Hypothalamus (tissue), 51 donors: ENCODE measurements around the gene CNOT2.

Experiments used
- DNase-seq, 51 donors: peaks; one replicate each; lab custom pipeline; 2025; lab: John Stamatoyannopoulos, UW

The CNOT2 gene

DNA sequence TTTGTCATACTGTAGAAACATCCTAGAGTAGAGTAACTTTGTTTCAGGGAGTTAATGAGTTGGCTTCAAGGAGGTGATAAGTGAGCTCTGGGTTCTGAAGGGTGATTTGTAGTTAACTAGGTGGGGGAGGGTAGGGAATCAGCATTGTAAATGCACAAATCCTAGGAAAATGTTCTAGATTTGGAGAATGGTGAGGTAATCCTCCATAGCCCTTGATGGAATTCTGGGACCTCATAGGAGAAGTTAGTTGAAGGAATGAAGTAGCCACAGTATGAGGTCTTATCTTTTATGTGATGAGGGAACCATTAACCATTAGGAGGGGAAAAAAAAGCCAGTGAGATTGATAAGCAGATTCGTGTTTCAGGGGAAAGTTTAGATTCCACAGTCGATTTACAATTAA lies 8.0 kb downstream of the CNOT2 start:
- no peak for DNase-seq

DNA sequence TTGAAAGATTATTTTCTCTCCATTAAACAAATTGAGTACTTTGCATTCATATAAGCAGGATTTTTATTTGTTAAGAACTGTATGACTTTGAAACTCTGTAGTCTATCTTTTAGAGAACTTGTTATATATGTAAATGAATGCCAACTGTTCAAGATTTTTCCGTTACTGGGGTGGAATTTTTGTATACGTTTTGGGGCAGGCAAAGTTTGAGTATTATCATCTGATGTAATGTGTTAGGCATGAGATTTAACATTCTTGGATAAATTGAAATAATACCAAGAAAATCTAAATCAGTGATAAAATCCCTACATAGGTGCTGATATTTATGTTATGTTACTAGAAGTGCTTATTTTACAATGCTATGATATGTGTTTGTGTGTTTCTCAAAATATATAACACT lies 8.4 kb downstream of the CNOT2 start:
- DNase-seq = no peak

DNA sequence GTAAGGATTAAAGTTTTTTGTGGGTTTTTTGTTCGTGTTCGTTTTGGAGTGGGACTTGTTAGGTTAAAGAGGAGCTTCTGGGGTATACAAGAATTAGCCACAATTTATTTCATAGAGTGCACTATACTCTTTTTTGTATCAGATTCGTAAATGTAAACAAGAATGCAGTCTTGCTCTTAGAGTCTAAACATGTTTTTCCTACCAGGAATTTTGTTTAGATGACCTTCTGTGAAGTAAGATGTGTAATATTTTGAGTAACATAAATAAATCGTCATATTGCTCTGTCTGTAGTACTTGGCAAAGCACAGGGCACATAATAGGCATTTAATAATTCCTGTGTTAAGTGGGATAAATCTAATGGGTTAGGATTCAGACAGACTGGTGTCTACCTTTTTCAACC lies 9.6 kb downstream of the CNOT2 start:
- DNase-seq = no peak

DNA sequence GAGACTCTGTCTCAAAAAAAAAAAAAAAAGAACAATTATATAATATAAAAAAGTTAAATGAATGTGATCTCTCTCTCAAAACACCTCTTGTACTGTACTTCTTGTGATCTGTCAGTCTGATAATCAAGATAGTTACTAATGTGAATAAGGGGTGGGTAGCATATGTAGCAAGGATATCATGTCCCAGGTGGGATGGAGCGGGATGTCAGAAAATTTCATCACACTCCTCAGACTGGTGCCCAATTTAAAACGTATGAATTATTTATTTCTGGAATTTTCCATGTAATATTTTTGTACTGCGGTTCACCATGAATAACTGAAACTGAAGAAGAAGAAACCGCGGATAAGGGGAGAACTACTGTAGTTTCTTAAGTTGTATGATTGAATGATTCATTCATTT lies 11.0 kb downstream of the CNOT2 start:
- no peak for DNase-seq

DNA sequence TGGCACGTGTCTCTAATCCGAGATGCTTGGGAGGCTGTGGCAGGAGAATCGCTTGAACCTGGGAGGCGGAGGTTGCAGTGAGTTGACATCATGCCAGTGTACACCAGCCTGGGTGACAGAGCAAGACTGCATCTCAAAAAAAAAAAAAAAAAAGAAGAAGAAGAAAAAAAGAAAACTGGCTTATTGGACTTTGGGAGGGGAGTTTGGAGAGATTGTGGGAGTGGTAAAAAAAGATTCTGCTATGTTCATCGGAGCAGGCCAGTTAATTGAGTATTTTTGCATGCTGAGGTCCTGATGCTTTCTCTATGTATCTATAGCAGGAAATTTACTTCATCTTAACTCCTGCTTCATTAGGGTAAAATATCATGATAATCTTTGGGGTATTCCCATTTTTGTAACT lies 11.6 kb downstream of the CNOT2 start:
- DNase-seq = no peak

DNA sequence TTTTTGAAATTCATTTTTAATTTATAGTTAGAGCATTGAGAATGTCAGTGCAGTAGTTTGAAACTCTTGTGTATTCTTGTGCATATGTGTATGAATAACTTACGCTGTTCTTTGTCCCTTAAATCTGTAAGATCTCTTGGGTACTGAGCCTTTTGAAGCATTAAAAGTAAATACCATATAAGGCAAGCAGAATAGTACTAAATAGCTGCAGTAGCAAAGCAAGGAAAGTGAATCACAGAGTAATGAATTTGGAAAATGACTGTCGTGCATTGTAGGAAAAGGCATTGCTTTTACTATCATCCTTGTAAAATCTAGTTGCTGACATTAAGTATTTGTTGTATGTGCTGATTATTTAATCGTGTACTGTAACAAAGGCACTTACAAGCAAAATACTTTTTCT lies 12.1 kb downstream of the CNOT2 start:
- no peak for DNase-seq

DNA sequence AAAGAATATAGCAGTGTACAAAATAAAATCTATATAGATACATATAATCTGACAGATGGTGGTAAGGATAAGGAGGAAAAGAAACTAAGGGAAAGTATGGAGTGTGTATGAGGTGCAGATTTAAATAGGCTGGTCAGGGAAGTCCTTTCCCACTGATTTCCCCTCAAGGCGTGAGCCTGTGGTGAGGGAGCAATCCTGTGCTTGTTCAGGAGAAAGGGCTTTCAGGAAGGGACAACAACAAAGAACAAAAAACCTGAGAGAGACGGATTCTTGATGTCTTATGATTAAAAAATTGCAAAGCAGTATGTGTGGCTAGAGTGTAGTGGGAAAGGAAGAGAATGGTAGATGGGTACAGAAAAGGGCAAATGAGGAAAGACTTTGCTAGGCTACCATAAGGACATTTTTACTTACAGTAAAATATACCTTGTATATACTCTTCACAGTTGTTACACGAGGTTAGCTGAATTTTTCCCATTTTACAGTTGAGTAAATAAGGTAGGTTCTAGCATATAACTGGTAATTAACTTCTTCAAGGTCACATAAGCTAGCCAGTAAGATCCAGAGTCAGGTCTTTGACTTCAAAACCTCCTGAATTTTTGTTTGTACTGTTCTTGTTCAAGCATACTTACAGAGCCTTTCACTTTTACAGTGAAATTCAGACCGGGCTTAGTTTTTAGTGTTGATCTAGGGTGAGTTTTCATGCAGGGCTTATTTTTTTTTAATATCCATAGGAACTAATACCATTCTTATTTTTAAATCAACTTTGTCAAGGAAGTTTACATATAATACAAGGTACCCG lies 15.6 kb downstream of the CNOT2 start:
- DNase-seq = no peak

DNA sequence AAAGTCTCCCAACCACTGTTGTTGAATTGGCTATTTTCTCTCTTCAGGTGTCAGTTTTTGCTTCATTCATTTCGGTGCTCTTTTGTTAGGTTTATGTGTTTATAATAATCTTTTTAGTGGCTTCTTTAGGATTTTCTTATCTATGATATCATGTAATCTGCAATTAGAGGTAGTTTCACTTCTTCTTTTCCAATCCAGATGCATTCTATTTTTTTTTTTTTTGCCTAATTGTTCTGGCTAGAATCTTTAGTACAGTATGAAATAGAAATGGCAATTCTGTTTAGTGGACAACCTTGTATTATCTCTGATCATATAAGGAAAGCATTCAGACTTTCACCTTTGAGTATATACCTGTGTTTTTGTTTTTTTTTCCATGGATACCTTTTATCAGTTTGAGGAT lies 17.4 kb downstream of the CNOT2 start:
- DNase-seq = no peak

DNA sequence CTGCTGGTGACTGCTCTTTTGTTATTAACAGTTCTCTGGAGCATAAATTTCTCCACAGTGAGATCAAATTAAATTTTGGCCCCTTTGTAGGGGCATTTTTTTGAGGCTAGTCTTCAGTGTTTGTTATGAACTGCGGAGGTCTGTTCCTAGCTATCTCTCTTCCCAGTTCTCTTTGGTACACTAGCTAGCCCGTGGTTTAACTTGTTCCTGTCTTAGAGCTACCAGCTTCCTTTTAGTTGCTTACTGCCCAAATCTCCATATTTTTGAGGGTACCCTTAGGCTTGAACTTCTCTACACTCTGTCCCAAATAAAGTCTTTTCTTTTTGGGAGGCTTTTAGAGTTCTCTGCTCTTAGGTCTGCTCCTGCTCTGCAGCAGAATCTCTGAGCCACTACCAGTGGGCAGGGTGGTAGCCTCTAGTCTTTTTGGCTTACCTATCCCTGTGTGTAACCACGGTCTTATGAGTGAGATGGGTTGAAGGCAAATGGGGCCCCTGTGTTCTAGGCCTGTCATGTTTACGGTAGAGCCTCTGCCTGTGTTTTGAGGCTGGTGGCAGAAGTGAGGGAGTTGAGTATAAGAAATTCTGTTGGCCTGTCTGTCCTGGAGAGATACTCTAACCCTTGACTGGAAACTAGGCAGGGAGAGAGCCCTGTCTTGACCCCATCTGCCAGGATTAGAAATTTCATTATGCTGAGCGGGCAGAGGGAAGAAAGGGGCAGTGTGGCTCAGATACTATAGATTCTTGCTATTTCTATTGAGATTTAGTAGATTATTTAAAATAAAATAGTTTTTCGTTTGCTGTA lies 21.0 kb downstream of the CNOT2 start:
- DNase-seq = no peak

DNA sequence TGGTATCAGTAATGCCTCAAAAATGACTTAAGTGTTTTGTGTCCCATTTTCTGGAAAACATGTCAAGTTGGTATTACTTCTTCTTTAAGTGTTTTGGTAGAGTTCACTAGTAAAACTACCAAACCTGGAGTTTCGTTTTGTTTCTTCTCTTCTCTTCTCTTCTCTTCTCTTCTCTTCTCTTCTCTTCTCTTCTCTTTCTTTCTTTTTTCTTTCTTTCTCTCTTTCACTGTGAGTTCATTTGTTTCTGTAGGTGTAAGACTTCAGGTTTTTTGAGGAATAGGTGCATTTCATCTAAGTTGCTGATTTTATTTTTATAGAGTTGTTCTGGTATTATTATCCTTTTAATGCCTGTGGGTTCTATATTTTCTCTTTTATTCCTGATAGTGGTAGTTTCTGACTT lies 21.9 kb downstream of the CNOT2 start:
- DNase-seq = no peak

DNA sequence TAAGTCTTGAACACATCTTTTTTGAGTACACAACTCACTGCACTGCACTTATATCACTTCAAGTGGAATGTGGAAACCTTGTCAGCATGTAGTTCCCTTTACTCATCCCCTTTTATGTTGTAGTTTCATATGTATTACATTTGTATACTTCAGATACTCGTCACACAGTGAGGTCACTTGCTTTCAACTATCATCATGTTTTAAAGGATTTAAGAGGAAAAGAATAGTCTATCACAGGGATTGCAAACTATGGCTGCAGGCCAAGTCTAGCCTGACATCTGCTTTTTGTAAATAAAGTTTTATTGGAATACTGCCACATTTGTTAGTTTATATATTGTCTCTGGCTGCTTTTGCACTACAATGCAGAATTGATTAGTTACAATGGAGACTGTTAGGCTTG lies 24.3 kb downstream of the CNOT2 start:
- no peak for DNase-seq

DNA sequence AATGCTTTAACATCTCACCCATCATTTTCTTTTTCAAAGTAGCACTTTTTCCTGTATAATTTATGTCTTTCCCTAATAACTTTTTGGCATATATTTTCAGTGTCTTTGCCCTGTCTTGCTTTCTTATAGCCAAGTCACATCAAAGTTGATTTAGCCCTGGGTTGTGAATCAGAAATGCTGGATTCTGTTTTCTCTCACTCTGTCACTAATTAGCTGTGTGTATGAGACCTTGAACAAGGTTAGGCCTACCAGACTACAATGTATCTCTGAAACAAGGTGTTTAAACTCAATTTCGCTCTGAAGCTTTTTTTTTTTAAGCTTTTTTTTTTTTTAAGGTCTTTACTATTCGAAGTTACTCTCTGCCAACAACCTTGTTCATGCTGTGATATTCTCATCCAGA lies 25.7 kb downstream of the CNOT2 start:
- no peak for DNase-seq

DNA sequence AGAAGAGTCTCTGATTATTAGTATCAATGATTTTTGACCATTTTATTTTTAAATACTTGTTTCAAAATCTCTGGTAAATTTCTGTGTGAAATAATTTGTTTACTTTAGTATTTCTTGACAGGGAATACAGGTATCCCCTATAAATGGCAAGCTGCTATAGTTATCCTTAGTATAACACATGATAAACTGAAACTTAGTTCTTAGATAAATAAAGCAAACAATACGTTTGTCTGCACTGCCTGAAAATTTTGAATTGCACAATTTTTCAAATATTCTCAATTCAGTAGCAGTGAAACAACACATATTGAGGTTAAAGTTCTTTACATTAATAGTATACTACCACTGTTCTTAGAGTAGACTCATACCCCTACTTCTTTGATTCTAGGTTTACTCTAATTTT lies 26.9 kb downstream of the CNOT2 start:
- no peak for DNase-seq

DNA sequence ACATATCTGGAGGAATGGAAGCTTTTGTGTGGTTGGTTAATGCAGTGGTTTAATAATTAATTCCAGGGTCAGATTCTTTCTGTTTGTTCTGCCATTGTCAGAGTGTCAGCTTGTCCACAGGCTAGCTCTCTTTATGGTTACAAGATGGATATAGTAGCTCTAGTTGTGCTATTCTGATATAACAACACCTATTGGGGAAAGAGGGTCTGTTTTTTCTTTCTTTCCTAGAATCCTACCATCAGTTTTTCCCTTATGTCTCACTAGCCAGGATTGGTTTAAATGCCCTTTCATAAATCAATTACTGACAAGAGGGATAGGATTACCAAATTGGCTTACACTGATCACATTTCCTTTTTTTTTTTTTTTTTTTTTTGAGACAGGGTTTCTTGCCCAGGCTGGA lies 27.8 kb downstream of the CNOT2 start:
- no peak for DNase-seq

DNA sequence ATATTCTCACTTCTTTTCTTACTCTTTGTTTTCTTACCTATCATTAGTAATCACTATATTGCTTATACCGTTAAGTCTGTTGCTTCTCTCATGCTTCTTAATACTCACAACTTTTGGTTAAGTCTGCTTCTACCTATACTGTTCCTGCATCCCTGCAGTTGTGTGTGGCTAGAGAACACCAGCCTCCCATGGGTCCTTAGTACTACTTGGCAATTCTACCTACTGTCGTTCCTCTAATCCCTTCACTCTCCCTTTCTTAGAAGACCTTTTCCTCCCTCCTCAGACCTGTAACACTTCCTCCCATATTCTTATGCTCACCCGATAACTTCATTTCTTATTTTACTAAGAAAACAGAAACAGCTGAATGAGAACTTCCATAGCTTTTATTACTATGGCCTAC lies 29.3 kb downstream of the CNOT2 start:
- no peak for DNase-seq

DNA sequence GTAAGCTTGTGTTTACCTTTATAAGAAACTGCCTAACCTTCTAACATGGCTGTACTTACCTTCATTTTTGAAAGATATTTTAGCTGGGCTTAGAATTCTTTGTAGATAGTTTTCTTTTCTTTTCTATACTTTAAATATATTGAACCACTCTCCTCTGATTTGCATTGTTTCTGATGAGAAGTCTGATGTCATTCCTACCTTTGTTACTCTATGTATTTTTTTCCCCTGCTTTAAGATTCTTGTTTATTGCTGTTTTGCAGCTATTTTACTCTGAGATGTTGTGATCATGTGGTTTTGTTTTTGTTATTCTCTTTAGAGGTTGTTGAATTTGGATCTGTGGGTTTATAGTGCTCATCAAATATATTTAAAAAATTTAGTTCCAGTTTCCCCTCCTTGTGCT lies 31.8 kb downstream of the CNOT2 start:
- DNase-seq = no peak

DNA sequence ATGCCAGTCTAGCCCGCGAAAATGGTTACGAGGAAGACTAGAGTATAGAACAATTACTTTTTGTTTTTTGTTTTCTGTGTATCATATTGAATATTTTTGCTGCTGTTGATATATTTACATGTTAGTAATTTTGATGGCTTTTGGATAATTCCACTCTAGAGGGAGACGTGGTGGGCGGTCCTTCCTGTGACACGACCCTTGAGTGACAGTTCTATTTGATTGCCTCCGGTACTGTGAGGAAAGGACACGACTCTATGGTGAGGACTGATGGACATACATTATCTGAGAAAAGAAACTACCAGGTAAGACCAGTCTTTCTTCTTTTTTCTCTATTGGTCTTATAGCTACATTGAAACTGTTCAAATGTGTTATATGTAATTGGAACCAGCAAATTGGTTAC lies 34.7 kb downstream of the CNOT2 start:
- DNase-seq = no peak

DNA sequence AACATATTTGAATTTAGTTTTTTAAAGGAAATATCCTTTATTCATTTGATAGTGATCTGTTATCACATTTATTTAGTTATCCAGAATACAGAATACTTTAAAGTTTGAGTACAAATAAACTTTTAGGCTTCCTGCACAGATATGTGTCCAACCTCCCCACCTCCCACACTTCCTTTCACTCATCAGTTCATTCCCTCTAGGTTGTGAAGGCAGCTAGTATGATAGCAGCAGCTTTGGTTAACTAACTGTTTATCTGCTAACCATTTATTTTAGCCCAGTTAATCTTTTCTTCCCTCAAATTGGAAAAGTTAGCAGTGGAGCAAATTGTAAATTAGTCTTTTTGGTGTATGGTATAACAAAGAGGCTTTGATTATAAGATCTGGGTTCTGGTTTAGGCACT lies 35.7 kb downstream of the CNOT2 start:
- no peak for DNase-seq

DNA sequence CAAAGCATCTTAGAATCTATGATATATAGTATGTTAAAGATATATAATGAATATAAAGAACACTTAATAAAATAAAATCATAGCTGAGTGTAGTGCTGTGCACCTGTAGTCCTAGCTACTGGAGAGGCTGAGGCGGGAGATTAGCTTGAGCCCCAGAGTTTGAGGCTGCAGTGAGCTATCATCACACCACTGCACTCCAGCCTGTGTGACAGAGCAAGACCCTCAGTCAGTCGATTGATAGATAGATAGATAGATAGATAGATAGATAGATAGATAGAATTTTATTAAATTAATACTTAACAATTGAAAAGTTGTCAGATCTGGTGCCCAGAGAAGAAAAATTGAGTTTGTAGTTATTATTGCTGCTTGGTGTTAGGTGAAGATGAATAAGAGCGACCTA lies 40.0 kb downstream of the CNOT2 start:
- no peak for DNase-seq

DNA sequence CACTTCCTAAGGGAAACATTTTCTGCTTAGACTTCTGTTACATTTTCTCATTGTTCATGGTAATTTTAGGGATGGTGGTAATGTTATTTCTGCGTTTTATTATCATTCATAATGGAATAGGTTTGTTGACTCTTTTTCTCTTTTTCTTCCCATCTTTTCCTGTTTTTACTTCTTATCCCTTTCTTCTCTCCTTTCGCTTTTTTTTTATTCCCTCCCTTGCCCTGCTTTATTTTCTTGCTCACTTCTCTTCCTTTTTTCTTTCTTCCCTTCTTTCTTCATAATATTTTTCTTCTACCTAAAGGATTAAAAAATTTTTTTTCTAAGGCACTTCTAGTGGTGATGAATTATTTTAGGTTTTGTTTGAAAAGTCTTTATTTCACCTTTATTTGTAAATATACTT lies 45.6 kb downstream of the CNOT2 start:
- DNase-seq = no peak

DNA sequence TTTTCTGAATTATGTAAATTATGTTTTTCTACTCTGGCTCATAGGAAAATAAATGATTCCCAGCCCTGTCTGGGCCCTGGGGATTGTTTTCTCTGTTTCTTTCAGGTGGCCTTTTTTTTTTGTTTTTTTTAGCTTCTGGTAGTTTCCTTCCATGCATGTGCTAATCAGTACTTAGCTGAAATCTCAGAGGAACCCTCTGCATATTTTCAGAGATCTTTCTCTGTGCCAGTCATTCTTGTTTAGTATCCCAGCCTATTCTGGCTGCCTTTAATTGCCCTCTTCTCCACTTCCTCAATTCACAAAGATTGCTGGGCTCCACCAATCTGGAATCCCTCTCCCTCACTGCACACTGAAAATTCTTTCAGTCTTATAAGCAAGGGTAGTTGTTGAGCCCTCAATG lies 46.9 kb downstream of the CNOT2 start:
- DNase-seq = no peak

DNA sequence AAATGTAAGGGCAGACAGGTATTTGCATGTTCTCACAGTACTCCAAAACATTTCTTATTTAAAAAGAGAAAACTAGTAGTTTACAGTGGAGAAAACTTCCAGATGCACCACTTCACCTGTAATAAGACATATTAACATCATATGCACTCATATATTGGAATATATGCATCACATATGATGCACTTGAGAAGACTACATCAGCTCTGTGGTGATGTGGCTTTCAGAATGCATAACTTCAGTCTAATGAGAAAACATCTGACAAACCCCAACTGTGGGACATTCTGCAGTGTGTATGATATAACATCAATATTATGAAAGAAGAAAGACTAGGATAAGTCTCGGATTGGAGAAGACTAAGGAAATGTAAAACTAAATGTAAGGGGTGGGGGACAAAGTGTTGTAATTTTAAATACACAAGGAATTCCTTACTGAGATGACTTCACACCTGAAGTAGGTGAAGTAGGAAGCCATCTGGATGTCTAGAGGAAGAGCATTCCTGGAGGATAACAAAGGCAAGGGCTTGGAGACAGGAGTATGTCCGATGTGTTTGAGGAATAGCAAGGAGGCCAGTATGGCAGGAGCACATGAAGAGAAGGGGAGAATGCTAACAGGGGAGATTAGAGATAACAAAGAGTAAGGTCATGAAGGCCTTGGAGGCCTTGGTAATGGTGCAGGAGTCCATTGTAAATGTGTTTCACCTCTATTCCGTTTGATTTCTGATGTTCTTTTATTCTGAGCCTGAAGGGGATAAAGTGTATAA lies 49.0 kb downstream of the CNOT2 start:
- DNase-seq = no peak
